ENCODE measurements around the gene CCIN. TPM values are rescaled to one million over a fixed set of nuclear protein-coding genes. Genes with fewer than 3 reads are reported as not detected.
"Not testable (repeated sequence)": the region's sequence is repeated elsewhere in the genome, so short reads cannot be mapped to it uniquely, and the experiment has no call there.

CCIN gene
- total and polyA plus RNA-seq, 2 of the 4 experiments (the other 2 are of a cell fraction), result 0.80 to 1.1 TPM

DNA sequence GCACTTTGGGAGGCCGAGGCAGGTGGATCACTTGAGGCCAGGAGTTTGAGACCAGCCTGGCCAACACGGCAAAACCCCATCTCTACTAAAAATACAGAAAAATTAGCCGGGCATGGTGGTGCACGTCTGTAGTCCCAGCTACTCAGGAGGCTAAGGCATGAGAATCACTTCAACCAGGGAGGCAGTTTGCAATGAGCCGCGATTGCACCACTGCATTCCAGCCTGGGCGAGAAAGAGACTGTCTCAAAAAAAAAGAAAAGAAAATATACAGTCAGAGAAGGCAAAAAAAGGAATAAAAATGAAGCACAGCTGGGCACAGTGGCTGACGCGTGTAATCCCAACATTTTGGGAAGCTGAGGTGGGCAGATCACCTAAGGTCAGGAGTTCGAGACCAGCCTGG, 7.3 kb downstream of the CCIN start:
- in situ Hi-C loops (cut with MboI; ENCODE audit: low sequenced_read_pairs), result loop anchor here (10.0 kb wide), 1 partner anchor 212 kb away; no protein-coding TSS in a partner anchor
- H3K9me1 ChIP-seq (ENCODE audit: insufficient read depth, low read length); H2BK20ac ChIP-seq (ENCODE audit: low read depth, low read length); H3K23ac ChIP-seq (ENCODE audit: low read depth, low read length); H2BK5ac ChIP-seq (ENCODE audit: low read depth, low read length, poor library complexity, severe bottlenecking); H3K9me3 ChIP-seq (ENCODE audit: control insufficient read depth, insufficient read depth, low read length); H4K20me1 ChIP-seq (ENCODE audit: insufficient read depth, low read length); H2AFZ ChIP-seq (replicated peaks; ENCODE audit: low read length, poor library complexity); H3K79me1 ChIP-seq (ENCODE audit: low read depth in 1 of 2, low read length in 2 of 2); DNase-seq; H3K9ac ChIP-seq (ENCODE audit: low read depth, low read length); H3K27ac ChIP-seq (ENCODE audit: insufficient read depth, low read length); H3K36me3 ChIP-seq (ENCODE audit: control insufficient read depth, insufficient read depth, low read length); H3K27me3 ChIP-seq (ENCODE audit: control insufficient read depth, insufficient read depth, low read length); H3K4me1 ChIP-seq (ENCODE audit: control insufficient read depth, insufficient read depth, low read length); H3K18ac ChIP-seq (ENCODE audit: low read depth, low read length); CTCF ChIA-PET; H3K14ac ChIP-seq (replicated peaks; ENCODE audit: low read depth, low read length); ATAC-seq (ENCODE audit: low read depth); H3K4me2 ChIP-seq (ENCODE audit: low read depth, low read length); H4K91ac ChIP-seq (ENCODE audit: insufficient read depth, low read depth, low read length); H3K4me3 ChIP-seq (ENCODE audit: insufficient read depth, low read depth, low read length); H2AK9ac ChIP-seq (replicated peaks; ENCODE audit: low read depth, low read length, poor library complexity); H2BK120ac ChIP-seq (ENCODE audit: low read depth, low read length); H3K56ac ChIP-seq (ENCODE audit: extremely low read depth, insufficient read depth, low read length); dilution Hi-C loops (cut with HindIII; ENCODE audit: low sequenced_read_pairs, unreplicated experiment); H2AK5ac ChIP-seq (ENCODE audit: low read depth, low read length); BruUV-seq (replicated peaks); H3K4ac ChIP-seq (ENCODE audit: low read depth, low read length); intact Hi-C loops (cut with micrococcal nuclease); H2BK15ac ChIP-seq (ENCODE audit: low read depth, low read length); H4K8ac ChIP-seq (ENCODE audit: low read depth in 2 of 2, low read length in 2 of 2); H4K5ac ChIP-seq (ENCODE audit: low read depth, low read length): not testable (repeated sequence)
- POLR2A ChIA-PET (ENCODE audit: unreplicated experiment), result interaction anchor here (0.7 kb wide), 1 partner anchor 17 kb away, joined by 4 read pairs; no protein-coding TSS in a partner anchor
- WGBS, 2 experiments (ENCODE audit: extremely low coverage in 2 of 2, insufficient read length in 1 of 2), result 100% methylated on average over 2 of the region's 10 CpGs; no CpG with 5 or more reads in 1 of the 2 experiments
